DMS79 (cell line): ENCODE data around the gene KCNIP4.
A peak's percentile ranks its signal among the peaks of the same experiment; 100 is the strongest.

Experiments
- DNase-seq: peaks from one replicate; lab custom pipeline; 2025; lab: John Stamatoyannopoulos, UW

KCNIP4 gene

DNA sequence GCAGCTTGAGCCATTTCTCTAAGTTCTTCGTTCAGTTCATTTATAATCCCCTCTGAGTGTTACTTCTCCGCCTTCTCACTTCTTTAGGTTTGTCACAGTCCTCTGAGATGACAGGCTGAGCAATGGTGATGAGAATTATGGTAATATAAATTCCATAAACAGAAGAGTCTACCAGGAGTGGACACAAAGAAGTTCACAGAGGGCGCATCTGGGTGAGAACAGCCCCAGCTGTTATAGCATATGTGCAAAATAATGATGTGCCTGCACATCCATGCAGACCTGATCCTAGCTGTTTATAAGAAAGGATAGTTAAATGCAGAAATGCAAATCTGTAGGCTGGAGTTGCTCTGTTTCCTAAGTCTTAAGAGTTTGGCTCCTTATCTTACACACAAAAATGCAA is 377.5 kb downstream of the KCNIP4 start:
- no peak for DNase-seq

DNA sequence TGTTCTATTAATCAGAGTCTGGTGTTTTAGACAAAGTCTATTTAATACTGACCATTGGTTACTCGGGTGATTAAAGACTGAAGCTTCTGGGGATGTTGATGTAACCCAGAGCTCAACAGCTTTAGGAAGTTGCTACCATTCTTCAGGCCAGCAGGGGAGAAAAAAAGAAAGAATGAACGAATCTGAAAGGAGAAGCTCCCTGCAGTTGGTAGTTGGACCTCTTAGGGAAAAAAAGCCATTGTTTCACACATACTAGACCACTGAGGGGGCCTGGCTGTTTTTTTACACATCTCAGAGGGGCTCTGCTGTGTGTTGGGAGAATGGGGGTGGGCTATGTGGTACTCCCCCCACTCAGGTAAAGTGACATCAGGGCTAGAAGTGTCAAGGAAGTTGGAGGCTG is 378.9 kb downstream of the KCNIP4 start:
- no peak for DNase-seq

- no peak for DNase-seq
These were observed 393.5 kb downstream of the KCNIP4 start for GRCh38 chr4:21555083-21555482.

DNA sequence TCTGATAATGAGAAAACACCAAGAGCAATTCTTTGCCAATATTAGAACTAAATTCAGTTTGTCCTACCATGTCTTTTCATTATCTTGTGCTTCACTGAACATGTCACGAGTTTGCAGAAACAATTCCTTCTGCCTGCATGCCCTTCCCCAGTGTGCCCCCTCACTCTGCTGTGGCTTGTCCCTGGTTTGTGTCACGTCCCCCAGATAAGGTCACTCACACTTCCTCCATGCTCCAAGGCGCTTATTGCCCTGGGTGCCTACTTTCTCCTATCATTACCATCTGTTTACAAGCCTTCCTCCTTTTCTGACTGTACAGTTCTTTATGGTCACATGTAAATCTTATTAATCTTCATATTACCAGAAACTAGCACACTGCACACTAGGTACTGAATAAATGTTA is 394.1 kb downstream of the KCNIP4 start:
- DNase-seq = no peak

- DNase-seq = no peak
These were observed 394.5 kb downstream of the KCNIP4 start for GRCh38 chr4:21554066-21554465.

- no peak for DNase-seq
These were observed 396.1 kb downstream of the KCNIP4 start for GRCh38 chr4:21552455-21552854.

GRCh38 chr4:21544955-21545354 is 403.6 kb downstream of the KCNIP4 start:
- no peak for DNase-seq

DNA sequence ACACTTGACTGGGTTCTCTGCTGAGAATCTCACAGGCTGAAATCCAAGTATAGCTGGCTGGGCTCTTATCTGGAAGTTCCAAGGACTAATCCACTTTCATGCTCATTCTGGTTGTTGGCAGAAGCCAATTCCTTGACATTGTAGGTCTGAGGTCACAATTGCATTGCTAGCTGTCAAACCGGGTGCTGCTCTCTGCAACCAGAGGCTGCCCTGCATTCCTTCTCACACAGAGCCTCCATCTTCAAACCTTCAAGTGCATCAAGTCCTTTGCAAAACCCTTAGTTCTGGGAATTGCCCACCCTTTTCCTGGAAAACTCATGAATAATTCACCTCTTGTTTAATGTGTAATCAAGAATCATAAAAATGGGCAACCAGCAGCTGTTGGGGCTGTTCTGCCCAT is 404.2 kb downstream of the KCNIP4 start:
- no peak for DNase-seq

GRCh38 chr4:21543514-21543913 is 405.1 kb downstream of the KCNIP4 start:
- DNase-seq = no peak

- DNase-seq = no peak
These were observed 412.7 kb downstream of the KCNIP4 start for GRCh38 chr4:21535898-21536297.

DNA sequence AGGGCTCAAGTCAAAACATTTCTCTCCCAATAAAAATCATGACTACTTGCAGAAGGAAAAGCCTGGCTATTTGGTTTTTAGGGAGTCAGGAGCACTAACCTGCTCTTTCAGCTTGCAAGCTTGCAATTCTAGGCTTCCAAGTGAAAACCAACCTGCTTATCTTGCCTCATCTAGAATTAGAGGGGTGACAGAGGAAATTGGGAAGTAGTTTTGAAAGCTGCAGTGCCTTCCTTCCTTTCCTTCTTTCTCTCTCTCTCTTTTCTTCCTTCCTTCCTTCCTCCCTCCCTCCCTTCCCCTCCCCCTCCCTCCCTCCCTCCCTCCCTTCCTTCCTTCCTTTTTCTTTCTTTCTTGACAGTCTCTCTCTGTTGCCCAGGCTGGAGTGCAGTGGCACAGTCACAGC is 417.5 kb downstream of the KCNIP4 start:
- no peak for DNase-seq

GRCh38 chr4:21529214-21529613 is 419.4 kb downstream of the KCNIP4 start:
- DNase-seq = no peak

DNA sequence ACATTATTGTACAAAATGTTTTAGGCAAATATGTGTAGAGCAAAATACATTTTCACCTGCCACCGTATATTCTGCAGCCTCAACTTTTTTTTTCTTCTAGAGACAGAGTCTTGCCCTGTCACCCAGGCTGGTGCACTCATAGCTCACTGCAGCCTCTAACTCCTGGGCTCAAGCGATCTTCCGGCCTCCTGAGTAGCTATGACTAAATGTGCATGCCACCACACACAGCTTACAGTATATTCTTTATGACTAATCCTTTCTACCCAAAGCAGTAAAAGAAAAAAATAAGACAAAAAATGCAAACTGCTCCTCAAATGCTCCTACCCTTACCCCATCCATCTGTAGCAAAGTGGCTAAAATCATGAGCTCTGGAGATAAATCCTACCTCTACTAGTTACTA is 426.3 kb downstream of the KCNIP4 start:
- DNase-seq = no peak

DNA sequence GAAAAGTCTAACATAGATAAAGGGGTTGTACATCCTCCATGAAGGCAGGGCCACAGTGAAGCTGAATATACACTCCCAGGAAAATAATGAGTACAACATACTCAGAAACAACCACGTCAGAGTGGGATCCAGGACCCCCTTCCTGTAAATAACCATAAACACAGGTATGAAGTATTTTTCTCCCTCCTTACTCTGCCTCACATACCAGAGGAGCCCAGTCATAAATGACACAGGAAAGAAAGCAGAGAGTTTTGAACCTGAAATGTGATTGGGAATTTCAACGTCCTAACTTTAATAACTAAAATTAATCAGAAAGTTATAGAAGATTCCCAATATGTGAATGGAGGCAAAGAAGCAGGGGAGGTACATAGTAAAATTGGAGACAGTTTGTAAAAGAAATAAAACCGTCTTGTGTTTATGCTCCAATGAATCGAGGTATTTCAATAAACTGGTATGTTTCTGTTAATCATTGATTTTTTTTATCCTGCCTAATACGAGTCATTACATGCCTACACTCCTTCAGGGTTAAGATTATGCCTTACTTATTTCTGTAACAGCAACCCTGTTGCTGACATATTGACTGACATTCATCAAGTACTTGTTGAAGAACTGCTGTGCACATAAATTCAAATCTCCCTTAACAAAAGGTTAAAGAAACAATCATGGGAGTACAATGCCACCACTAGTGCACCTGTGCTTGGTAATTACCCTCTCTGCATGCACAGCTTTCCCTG is 431.3 kb downstream of the KCNIP4 start:
- DNase-seq = no peak

DNA sequence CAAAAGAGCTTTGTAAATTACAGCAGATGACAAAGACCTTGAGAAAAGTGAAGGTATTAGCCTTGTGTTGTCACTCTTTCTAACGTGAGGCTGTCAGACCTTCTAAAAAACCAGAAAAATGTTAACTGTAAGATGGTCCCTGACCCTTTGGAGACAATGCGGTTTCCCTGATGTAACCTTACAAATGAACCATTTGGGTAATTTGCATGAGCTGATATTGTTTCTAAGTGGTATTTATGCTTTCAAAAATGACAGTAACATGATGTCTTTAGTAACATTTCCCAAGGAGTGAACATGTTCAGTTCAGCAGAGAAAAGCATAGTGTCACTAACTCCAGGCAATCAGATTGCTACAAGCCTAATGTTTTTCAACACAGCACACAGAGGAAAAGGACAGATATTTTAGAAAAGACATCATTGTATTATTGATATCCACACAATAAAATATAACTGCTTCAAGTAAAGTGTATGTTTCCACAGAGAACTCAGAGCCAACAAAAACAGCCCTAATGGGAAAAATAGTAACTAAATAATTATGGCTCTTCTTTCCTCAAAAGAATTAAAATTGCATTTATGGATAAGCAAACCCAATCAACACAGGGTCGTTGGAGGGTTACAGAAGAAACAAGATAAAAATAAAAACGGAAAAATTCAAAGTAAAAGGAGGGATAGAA is 434.4 kb downstream of the KCNIP4 start:
- DNase-seq = no peak

DNA sequence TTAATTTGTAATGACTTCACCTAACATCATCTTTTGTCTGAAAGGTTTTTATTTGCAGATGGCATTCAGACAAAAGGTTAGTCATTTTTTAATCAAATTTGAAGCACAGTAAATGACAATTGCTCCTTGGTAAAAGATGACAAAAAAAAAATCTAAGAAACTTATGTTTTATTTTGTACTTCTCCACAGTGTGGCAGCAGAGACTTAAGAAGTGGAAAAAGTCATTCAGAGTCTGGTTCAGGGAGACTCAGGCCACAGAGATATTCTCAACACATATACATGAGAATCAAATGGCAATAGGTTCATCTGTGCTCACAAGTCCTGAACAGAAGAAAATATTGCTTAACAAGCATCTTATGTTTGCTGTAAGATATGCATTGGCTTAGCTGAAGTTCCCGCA is 436.2 kb downstream of the KCNIP4 start:
- DNase-seq = peak; percentile 0

DNA sequence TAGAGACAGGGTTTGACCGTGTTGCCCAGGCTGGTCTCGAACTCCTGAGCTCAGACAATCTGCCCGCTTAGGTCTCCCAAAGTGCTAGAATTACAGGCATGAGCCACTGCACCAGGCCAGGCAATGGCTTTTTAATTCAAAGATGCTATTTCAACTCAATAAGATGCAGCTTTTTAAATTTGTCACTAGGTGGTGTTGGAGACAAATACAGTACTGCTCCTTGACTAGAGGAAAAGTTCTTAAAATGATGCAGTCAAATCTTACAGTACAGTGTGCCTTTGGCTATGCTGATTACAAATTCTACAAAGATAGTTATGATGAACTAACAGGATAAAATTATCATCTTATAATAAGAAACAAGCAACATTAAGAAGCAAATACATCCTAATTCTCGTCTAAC is 441.1 kb downstream of the KCNIP4 start:
- no peak for DNase-seq

DNA sequence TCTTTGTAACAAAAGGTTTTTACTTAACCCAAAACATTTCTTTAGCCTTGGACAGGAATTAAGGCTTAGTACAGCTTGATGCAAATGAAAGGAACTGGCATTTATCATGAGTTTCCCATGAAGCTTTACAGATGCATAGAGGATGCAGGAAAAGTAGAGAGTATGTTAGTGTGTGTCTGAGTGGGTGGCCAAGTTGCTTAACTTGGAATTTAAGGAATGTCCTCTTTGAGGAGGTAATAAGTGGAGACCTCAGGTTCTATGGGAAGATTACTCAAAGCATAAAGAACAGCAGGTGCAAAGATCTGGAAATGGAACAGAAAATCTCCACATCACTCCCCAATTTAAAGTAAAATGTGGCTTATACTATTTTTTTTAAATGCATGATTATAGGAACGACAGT is 457.9 kb downstream of the KCNIP4 start:
- no peak for DNase-seq

GRCh38 chr4:21476757-21477156 is 471.8 kb downstream of the KCNIP4 start:
- no peak for DNase-seq

DNA sequence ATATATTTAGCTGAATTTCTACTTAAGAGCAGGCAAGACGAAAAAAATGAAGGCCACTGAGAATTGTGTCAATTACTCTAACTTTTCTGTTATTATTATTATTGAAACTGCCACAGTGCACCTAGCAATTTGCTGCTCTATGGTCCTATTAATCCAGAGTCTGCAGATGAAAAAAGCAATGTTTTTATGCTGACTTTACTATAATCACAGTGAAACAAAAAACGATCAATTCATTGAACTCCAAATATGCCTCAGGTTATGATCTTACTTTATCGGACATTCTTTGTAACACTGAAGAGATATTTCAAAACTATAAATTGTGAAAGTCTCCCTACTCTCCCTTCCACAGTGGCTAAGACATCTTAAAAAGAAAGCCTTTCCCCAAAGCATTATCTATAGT is 474.4 kb downstream of the KCNIP4 start:
- DNase-seq = no peak

GRCh38 chr4:21470535-21470934 is 478.0 kb downstream of the KCNIP4 start:
- DNase-seq = peak; percentile 22

DNA sequence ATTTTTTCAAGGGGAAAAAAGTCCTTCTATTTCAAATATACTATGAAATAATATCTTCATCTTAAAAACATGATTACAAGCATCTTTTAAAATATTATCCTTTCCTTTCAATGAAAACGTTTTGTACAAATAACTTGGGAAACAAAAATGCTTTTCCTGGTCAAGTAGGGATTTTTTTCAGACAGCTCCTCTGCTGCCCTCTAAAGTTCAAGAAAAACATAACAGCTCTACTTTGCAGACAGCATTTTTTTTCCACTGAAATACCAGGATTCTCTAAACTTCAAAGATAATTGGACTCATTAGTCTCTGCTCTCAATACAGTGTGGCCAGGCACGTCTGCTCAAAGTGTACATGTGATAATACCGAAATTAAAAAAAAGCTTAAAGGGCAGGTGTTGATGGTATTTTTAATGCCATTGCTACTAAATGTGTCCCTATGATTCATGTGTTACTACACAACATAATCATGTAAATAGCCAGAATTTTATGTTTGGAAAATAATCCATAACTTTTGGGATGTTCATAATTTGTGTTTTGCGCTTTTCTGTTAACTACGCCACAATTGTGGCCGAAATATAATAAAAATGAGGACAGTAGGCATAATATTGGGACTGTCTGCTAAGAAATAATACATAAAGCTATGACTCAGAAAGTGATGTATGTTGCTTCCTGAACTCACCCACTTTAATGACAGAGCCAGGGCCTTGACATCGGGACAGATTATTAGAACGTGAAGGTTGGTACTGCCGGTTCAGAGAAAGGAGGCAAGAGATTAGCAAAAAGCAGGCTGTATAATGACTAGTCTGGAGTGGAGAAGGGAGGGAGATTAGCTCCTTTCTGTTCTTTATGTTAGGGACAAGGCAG is 478.9 kb downstream of the KCNIP4 start:
- DNase-seq = no peak

DNA sequence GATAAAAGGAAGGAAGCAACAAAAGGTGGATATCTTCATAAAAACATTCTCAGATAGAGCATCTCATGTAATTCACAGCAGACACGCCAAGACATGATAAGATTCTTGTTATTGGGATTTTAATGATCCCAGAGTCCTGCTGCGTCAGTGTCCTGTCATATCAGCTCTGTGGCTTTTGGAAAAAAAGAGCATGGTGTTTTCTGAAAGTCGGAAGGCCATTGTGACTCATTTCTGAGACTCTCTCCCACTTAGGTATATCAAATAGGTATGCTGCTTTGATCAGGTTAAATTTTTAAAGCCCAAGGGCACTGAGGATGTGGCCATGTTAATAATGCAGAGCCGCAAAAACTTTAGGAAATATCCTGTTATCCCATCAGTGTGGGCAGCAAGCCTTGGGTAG is 481.0 kb downstream of the KCNIP4 start:
- DNase-seq = no peak
